ENCODE measurements around the gene NELL1.

Gene NELL1

GRCh38 chr11:20668844-20669819 is at the start of gene NELL1:
TSS of gene NELL1 (plus strand) at chr11:20669586.
- DNase-seq (ENCODE audit: low read depth in 2 of 2), result no peak

DNA sequence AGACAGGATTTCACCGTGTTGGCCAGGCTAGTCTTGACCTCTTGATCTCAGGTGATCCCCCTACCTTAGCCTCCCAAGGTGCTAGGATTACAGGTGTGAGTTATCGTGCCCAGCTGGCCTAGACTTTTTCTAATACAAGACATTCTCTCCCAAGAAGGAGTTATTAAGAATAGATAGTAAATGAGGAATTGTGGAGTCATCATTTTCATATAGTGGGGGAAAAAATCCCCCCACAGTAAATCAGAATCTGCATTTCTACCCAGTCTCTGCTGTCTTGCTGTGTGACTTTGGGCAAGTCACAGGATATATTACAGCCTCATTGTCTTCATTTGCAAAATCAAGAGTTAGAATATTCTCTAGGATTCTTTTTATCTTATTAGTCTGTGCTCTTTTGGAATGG is 48.4 kb upstream of the NELL1 start:
- DNase-seq (ENCODE audit: low read depth in 2 of 2), result no peak

GRCh38 chr11:20621679-20622078 is 47.7 kb upstream of the NELL1 start:
- DNase-seq (ENCODE audit: low read depth in 2 of 2), result no peak

GRCh38 chr11:20623252-20623651 is 46.1 kb upstream of the NELL1 start:
- no peak for DNase-seq (ENCODE audit: low read depth in 2 of 2)

- DNase-seq (ENCODE audit: low read depth in 2 of 2), result no peak
Observed at GRCh38 chr11:20626279-20626678, 43.1 kb upstream of the NELL1 start.

GRCh38 chr11:20627026-20627425 is 42.4 kb upstream of the NELL1 start:
- DNase-seq (ENCODE audit: low read depth in 2 of 2), result no peak

DNA sequence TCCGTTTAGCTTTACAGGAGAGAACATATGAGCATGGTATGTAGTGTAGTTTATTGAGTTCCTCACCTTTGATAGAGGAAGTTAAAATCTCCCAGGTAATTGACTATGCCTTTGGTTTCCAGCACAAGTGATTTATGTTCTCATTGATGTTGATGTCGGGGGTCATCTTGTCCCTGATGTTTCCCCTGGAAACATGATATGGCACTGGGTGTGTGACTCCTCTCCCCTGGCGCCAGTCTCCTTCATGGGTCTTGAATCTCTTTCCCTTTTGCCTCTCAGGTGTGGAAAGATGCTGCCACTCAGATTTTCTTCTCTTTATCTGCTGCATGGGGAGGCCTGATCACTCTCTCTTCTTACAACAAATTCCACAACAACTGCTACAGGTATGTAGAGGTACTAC is 41.7 kb upstream of the NELL1 start:
- no peak for DNase-seq (ENCODE audit: low read depth in 2 of 2)

DNA sequence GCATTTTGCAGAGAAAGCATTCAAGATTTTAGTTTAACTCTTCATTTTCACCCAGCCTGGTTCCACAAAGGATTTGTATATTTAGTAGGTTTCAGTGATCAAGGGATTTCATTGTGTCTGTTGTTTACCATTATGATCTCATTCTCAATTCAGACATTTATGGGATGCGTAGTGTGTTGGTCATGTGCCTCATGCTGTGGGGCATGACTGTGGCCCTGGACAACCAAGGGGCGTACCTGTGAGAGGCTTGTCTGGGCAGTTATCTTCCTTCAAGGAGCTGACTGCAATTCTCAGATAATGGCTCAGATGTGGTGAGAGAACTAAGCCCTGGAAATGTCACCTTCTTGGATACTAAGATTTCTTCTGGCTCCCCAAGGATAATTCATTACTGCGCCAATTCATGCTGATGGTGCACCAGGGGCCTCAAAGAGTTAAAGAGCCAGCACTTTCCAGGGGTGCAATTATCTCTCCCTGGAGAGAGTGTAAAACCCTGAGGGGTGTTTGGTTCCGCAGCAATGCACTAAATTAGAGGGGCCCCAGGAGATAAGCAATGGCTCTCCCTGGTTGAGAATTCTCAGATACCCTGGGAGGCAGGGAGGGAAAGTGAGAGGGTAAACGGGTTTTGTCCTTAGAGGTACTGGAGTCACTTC is 37.7 kb upstream of the NELL1 start:
- no peak for DNase-seq (ENCODE audit: low read depth in 2 of 2)

GRCh38 chr11:20632169-20632532 is 37.2 kb upstream of the NELL1 start:
- no peak for DNase-seq (ENCODE audit: low read depth in 2 of 2)

DNA sequence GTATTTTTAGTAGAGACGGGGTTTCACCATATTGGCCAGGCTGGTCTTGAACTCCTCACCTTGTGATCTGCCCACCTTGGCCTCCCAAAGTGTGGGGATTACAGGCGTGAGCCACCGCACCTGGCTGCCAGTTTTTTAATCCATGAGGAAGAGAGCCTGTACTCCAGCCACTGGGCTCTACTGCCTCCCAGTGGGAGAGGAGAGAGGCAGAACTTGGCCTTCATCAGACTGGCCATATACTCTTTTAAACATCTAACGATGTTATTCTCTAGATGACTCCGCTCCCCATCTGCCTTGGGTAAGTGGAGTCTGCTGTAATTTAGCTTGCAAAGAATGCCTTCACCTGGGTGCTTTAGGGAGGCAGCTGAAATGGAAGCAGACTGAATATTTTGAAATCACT is 35.3 kb upstream of the NELL1 start:
- DNase-seq (ENCODE audit: low read depth in 2 of 2), result no peak

DNA sequence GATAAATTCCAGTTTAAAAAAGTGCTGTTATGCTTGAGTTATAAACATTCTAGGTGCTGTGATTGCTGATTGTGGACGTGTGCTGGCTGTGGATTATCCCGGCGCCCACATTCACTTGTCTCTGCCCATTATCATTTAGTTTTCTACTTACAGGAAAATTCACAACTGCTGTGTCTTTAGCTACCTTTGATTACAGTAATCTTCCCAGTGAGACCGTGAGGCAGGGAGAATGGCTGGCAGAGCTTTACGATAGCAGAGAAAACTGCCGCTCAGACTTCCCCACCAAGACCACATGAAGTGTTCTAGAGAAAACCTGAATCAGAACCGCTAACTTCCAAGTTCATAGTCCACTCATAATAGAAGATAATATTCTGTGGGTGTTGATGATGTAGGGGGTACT is 34.6 kb upstream of the NELL1 start:
- no peak for DNase-seq (ENCODE audit: low read depth in 2 of 2)

- DNase-seq (ENCODE audit: low read depth in 2 of 2), result no peak
Observed at GRCh38 chr11:20638074-20638473, 31.3 kb upstream of the NELL1 start.

DNA sequence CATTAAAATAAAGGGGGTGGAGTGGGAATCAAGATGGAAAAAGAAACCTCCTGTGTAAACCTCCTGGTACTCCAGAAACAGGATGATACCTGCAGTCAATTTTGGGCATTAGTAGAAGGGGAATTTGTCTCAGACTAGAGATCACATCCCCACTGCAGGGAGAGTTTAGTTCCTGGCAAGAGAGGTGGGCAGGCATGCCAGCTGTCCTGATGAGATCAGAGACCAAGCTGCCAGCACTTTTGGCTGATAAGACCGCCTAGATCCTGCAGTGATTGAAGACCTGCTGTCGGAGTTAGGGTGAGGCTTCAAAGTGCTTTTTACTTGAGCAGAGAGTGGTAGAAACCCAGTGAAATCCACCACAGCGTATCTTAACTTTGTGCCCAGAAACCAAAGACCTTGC is 29.7 kb upstream of the NELL1 start:
- DNase-seq (ENCODE audit: low read depth in 2 of 2), result no peak

DNA sequence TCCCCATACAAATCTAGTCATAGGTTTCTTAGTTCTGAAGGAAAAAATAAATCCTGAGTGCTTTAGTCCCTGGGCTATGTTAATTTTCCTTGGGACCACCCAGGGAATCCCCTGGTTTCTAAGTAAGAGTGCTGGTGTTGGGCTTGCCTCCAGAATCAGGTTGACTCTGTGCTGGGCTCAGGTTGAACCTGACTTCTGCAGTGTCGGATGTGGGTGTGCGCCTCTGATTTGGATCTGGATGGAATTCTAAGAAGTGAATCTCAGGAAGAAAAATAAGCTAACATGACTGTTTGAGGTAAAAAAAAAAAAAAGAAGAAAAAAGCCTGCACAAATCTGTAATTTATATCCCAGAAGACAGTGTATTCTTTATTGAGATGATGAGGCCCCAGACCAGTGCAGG is 29.0 kb upstream of the NELL1 start:
- DNase-seq (ENCODE audit: low read depth in 2 of 2), result no peak

GRCh38 chr11:20644360-20644759 is 25.0 kb upstream of the NELL1 start:
- no peak for DNase-seq (ENCODE audit: low read depth in 2 of 2)

DNA sequence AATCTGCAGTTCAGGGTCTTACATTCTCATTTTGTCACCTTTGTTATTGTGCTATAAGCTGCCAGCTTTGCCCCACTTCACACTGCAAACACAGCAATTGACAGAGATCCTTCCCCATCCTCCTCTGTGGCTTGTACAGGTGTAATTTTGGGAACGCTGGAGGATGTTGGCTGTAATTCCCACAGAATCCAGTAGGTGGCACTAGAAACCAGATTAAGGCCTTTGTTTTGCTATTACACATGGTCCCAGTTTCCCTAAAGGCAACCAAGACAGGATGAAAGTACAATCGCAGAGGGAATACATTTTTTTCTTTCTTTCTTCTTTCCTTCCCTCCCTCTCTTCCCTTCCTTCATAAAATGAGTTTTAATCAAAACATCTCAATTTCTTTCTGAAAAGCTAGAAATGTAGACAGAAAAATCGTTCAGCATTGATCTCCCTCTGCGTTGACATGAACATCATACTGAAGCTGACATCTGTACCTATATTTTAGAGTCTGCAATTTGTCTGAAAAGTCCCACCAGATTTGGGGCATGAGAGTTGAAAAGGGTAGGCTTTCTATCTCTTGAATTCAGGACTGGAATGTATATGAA is 21.3 kb upstream of the NELL1 start:
- DNase-seq (ENCODE audit: low read depth in 2 of 2), result no peak

GRCh38 chr11:20652150-20652806 is 17.1 kb upstream of the NELL1 start:
- DNase-seq (ENCODE audit: low read depth in 2 of 2), result no peak

GRCh38 chr11:20654038-20654437 is 15.3 kb upstream of the NELL1 start:
- no peak for DNase-seq (ENCODE audit: low read depth in 2 of 2)

- no peak for DNase-seq (ENCODE audit: low read depth in 2 of 2)
Observed at GRCh38 chr11:20656901-20657300, 12.5 kb upstream of the NELL1 start.

DNA sequence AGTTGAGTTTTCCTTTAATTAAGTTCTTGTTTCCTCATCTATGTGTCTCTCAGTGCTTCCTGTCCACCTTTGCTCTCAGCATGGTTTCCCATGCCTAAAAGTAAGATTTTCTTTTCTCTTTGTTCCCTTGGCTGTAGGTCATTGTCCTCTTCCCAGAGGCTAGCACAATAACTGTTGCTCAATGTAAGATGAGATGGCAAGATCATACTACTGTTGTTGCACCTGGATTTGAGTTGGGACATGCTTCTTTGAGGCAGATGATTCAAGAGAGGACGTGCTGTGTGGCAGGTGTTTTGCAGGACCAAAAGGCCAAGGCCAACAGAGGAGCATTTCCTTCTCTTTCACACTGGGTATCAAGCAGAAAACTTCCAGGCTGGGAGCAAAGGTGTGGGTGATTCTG is 11.3 kb upstream of the NELL1 start:
- no peak for DNase-seq (ENCODE audit: low read depth in 2 of 2)

DNA sequence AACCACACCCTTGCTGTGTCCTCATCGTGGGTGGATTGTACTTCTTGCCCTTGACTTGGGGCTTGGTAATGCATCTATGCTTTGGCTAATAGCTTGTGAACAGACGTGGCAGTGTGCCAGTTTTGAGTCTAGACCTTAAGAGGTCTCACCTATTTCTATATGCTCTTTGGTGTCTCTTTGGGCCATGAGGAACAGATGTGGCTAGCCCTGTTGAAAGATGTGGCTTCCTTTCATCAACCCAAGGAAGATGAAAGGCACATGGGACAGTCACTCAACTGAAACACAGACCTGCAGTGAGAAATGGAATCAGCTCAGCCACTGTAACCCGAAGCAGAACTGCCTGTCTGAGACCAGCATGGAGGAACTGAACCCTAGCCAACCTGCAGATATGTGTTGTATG is 7.9 kb upstream of the NELL1 start:
- DNase-seq (ENCODE audit: low read depth in 2 of 2), result no peak

DNA sequence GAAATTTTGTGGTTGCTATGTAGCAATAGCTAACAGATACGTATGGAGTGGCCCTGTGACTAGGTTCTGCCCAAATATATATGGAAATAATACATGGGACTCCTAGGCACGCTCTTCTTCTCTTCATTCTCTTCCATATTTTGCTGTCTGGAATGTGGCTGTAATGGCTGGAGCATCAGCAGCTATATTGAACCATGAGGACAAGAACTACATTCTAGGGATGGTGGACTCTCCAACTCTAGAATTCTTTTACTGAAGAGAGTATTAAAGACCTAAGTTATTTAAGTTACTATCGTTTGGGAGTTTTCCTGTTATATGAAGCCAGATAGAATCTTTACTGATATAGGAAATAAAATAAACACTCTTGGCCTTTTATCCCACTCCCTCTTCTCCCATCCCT is 7.5 kb upstream of the NELL1 start:
- DNase-seq (ENCODE audit: low read depth in 2 of 2), result no peak
